Suprapubic skin (tissue), 4 donors: ENCODE measurements around the gene CLP1.

ENCODE experiments used
- EP300 ChIP-seq: sonication (generic); formaldehyde crosslinking; IDR thresholded peaks from one replicate; pipeline ENCODE4 v1.6.1; 2017; ENCODE audit warnings: antibody characterized with exemption
- POLR2A ChIP-seq, 2 donors: fragments of 450-650 bp; IDR thresholded peaks; one replicate each; pipeline ENCODE4 v1.6.1; 2017; ENCODE audit warnings: antibody characterized with exemption in 2 of 2, mild to moderate bottlenecking in 2 of 2, moderate library complexity in 2 of 2
- POLR2AphosphoS5 ChIP-seq, 3 donors: sonication (generic); formaldehyde crosslinking; IDR thresholded peaks; one replicate each; pipeline ENCODE4 v1.6.1; 2017; ENCODE audit warnings: antibody characterized with exemption in 3 of 3
- TF ChIP-seq, protein P1 (sequence below), 2 donors: fragments of 200-600 bp in 1 of 2; fragments of 450-650 bp in 1 of 2; sonication (generic) in 1 of 2; IDR thresholded peaks; one replicate each; pipeline ENCODE4 v1.5.1; 2016 to 2019; ENCODE audit warnings: antibody characterized with exemption in 2 of 2, mild to moderate bottlenecking in 1 of 2, moderate library complexity in 1 of 2

DNA sequence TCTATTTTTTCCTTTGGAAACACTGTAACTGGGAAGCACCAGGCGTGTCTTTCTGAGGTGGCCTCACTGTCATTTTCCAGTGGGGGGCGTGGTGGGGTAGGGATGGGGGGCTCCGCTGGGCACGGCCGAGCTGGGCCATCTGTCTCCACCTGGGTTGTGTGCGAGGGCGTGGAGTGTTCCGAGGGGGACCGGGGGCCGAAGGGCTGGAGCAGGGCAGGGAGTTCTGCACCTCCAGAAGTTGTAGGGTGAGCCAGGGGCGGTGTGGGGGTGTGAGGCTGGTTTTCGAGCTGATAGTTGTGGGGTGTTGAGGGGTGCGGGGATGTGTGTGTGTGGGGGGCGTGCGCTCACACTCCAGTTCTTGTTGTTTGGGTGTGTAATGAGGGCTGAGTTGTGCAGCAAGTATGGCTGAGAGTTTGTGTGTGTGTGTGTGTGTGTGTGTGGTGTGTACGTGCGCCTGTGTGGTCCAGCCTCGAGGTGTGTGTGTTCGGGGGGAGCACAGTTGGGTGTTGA lies 18.7 kb upstream of the CLP1 start:
- TF ChIP-seq, protein P1, sequence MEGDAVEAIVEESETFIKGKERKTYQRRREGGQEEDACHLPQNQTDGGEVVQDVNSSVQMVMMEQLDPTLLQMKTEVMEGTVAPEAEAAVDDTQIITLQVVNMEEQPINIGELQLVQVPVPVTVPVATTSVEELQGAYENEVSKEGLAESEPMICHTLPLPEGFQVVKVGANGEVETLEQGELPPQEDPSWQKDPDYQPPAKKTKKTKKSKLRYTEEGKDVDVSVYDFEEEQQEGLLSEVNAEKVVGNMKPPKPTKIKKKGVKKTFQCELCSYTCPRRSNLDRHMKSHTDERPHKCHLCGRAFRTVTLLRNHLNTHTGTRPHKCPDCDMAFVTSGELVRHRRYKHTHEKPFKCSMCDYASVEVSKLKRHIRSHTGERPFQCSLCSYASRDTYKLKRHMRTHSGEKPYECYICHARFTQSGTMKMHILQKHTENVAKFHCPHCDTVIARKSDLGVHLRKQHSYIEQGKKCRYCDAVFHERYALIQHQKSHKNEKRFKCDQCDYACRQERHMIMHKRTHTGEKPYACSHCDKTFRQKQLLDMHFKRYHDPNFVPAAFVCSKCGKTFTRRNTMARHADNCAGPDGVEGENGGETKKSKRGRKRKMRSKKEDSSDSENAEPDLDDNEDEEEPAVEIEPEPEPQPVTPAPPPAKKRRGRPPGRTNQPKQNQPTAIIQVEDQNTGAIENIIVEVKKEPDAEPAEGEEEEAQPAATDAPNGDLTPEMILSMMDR (IDR thresholded peaks at IDR 0.05), result no peak
- no peak for TF ChIP-seq EP300
- no peak for TF ChIP-seq POLR2A (IDR thresholded peaks at IDR 0.05)
- no peak for TF ChIP-seq POLR2AphosphoS5 (IDR thresholded peaks at IDR 0.05)
